ENCODE data around the gene BCORL1. TPM values are rescaled to one million over a fixed set of nuclear protein-coding genes. Genes with fewer than 3 reads are reported as not detected.

Gene BCORL1
- total and polyA plus RNA-seq, 2 of the 4 experiments (the other 2 are of a cell fraction): 0.54 to 1.6 TPM

DNA sequence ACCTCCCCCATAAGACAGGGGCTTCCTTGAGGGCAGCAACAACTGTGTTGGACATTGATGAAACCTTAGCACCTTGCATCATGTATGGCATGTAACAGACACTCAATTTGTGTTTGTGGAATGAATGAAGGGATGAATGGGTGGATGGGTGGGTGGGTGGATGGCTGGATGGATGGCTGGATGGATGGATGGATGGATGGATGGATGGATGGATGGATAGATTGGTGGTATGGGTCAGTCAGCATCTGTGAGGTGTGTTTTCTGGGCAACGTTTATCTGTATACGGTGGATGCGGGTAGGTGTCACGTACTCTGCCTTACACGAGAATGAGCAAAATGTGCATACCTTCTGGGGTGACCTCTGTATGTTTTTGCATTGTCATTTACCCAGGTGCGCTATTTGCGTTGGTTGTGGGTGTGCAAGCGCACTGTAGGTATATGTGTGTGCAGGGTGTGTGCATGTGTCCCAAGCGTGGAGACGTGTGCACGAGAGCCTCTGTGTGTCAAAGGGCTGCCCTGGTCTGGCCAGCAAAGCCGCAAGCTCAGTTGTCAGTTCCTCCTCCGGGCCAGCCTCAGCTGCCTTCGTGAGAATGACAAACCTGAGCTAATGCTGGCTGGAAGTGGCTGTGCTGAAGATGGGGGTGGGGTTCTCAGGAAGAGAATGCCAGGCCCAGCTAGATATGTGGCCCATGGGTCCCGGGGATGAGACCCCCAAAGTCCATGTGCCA lies 101.4 kb downstream of the BCORL1 start:
- H3K14ac ChIP-seq (replicated peaks; ENCODE audit: low read depth, low read length): no peak overlapping the region
- peaks cover 2% of the 10 kb centered on the region; the same call in 1 of the 2 replicates for H3K36me3 ChIP-seq (ENCODE audit: control insufficient read depth, insufficient read depth, low read length)
- WGBS, 2 experiments (ENCODE audit: extremely low coverage in 2 of 2, insufficient read length in 1 of 2): 83% methylated on average over 13 of the region's 15 CpGs; no CpG with 5 or more reads in 1 of the 2 experiments
- ATAC-seq (ENCODE audit: low read depth): no peak
- peaks cover 49% of the 10 kb centered on the region for H4K20me1 ChIP-seq (ENCODE audit: insufficient read depth, low read length)
- no peak overlapping the region for H3K4me2 ChIP-seq (ENCODE audit: low read depth, low read length)
- POLR2A ChIA-PET (ENCODE audit: unreplicated experiment): no interaction called here
- H3K4me1 ChIP-seq (ENCODE audit: control insufficient read depth, insufficient read depth, low read length): peaks cover 5% of the 10 kb centered on the region; the same call in 1 of the 2 replicates
- peak overlapping the region; percentile 67 for H2AK9ac ChIP-seq (replicated peaks; ENCODE audit: low read depth, low read length, poor library complexity)
- no peak overlapping the region for H3K23ac ChIP-seq (ENCODE audit: low read depth, low read length)
- CTCF ChIA-PET: no interaction called here
- no peak overlapping the region for H3K4ac ChIP-seq (ENCODE audit: low read depth, low read length)
- H2BK20ac ChIP-seq (ENCODE audit: low read depth, low read length): no peak overlapping the region
- no peak overlapping the region for H3K18ac ChIP-seq (ENCODE audit: low read depth, low read length)
- dilution Hi-C loops (cut with HindIII; ENCODE audit: low sequenced_read_pairs, unreplicated experiment): no loop called here
- H3K27ac ChIP-seq (ENCODE audit: insufficient read depth, low read length): no peak overlapping the region
- H2AK5ac ChIP-seq (ENCODE audit: low read depth, low read length): no peak overlapping the region; the same call in 1 of the 2 replicates
- peaks cover 11% of the 10 kb centered on the region for H3K9me1 ChIP-seq (ENCODE audit: insufficient read depth, low read length)
- no peak overlapping the region for H2BK15ac ChIP-seq (ENCODE audit: low read depth, low read length)
- TF ChIP-seq RAD21 (IDR thresholded peaks at IDR 0.05; ENCODE audit: low read length): no peak
- TF ChIP-seq MAZ (IDR thresholded peaks at IDR 0.05; ENCODE audit: borderline replicate concordance, low read depth, low read length): no peak
- no peak for TF ChIP-seq NFE2L2 (IDR thresholded peaks at IDR 0.05; ENCODE audit: low read depth, low read length)
- no peak for TF ChIP-seq MXI1 (IDR thresholded peaks at IDR 0.05; ENCODE audit: borderline replicate concordance, low read depth, low read length)
- no peak for TF ChIP-seq CEBPB (IDR thresholded peaks at IDR 0.05; ENCODE audit: low read depth, low read length)
- no peak for TF ChIP-seq BHLHE40 (IDR thresholded peaks at IDR 0.05; ENCODE audit: low read depth, low read length)
- TF ChIP-seq FOS (IDR thresholded peaks at IDR 0.05; ENCODE audit: low read depth, low read length): no peak
- TF ChIP-seq, protein P1, sequence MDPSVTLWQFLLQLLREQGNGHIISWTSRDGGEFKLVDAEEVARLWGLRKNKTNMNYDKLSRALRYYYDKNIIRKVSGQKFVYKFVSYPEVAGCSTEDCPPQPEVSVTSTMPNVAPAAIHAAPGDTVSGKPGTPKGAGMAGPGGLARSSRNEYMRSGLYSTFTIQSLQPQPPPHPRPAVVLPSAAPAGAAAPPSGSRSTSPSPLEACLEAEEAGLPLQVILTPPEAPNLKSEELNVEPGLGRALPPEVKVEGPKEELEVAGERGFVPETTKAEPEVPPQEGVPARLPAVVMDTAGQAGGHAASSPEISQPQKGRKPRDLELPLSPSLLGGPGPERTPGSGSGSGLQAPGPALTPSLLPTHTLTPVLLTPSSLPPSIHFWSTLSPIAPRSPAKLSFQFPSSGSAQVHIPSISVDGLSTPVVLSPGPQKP (IDR thresholded peaks at IDR 0.05; ENCODE audit: borderline replicate concordance, low read depth, low read length): no peak
- TF ChIP-seq POLR2A (IDR thresholded peaks at IDR 0.05; ENCODE audit: low read depth, low read length): no peak
- TF ChIP-seq CHD1 (IDR thresholded peaks at IDR 0.05; ENCODE audit: low read depth, low read length): no peak
- TF ChIP-seq, protein P2, sequence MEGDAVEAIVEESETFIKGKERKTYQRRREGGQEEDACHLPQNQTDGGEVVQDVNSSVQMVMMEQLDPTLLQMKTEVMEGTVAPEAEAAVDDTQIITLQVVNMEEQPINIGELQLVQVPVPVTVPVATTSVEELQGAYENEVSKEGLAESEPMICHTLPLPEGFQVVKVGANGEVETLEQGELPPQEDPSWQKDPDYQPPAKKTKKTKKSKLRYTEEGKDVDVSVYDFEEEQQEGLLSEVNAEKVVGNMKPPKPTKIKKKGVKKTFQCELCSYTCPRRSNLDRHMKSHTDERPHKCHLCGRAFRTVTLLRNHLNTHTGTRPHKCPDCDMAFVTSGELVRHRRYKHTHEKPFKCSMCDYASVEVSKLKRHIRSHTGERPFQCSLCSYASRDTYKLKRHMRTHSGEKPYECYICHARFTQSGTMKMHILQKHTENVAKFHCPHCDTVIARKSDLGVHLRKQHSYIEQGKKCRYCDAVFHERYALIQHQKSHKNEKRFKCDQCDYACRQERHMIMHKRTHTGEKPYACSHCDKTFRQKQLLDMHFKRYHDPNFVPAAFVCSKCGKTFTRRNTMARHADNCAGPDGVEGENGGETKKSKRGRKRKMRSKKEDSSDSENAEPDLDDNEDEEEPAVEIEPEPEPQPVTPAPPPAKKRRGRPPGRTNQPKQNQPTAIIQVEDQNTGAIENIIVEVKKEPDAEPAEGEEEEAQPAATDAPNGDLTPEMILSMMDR (conservative IDR thresholded peaks at IDR 0.05; ENCODE audit: low read depth, low read length): no peak
- TF ChIP-seq, protein P3, sequence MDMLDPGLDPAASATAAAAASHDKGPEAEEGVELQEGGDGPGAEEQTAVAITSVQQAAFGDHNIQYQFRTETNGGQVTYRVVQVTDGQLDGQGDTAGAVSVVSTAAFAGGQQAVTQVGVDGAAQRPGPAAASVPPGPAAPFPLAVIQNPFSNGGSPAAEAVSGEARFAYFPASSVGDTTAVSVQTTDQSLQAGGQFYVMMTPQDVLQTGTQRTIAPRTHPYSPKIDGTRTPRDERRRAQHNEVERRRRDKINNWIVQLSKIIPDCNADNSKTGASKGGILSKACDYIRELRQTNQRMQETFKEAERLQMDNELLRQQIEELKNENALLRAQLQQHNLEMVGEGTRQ (IDR thresholded peaks at IDR 0.05; ENCODE audit: low read depth, low read length): no peak
- TF ChIP-seq RFX5 (IDR thresholded peaks at IDR 0.05; ENCODE audit: low read depth, low read length): no peak
- no peak for TF ChIP-seq MAFK (IDR thresholded peaks at IDR 0.05; ENCODE audit: low read depth, low read length)
- TF ChIP-seq SMC3 (IDR thresholded peaks at IDR 0.05; ENCODE audit: low read depth, low read length): no peak
- no peak for TF ChIP-seq RCOR1 (IDR thresholded peaks at IDR 0.05; ENCODE audit: insufficient replicate concordance, low read length)
- H4K5ac ChIP-seq (ENCODE audit: low read depth, low read length): no peak overlapping the region
- no peak overlapping the region for H4K91ac ChIP-seq (ENCODE audit: insufficient read depth, low read depth, low read length)
- no peak overlapping the region for H3K4me3 ChIP-seq (ENCODE audit: insufficient read depth, low read depth, low read length)
- no peak overlapping the region for H2BK5ac ChIP-seq (ENCODE audit: low read depth, low read length, poor library complexity, severe bottlenecking)
- H2BK120ac ChIP-seq (ENCODE audit: low read depth, low read length): no peak overlapping the region
- no peak overlapping the region for H3K56ac ChIP-seq (ENCODE audit: extremely low read depth, insufficient read depth, low read length)
- no peak overlapping the region for H2AFZ ChIP-seq (replicated peaks; ENCODE audit: low read length, poor library complexity)
- intact Hi-C loops (cut with micrococcal nuclease): no loop called here
- H3K79me1 ChIP-seq (ENCODE audit: low read depth in 1 of 2, low read length in 2 of 2): peaks cover 0 to 53% of the 10 kb centered on the region in 2 experiments; a peak in 3 of 4 replicates
- in situ Hi-C loops (cut with MboI; ENCODE audit: low sequenced_read_pairs): no loop called here
- no TSS peak for BruUV-seq (replicated peaks)
- no peaks in the 10 kb centered on the region; the same call in 1 of the 2 replicates for H3K27me3 ChIP-seq (ENCODE audit: control insufficient read depth, insufficient read depth, low read length)
- H4K8ac ChIP-seq (ENCODE audit: low read depth in 2 of 2, low read length in 2 of 2): no peak overlapping the region
- DNase-seq: no peak
- H3K9me3 ChIP-seq (ENCODE audit: control insufficient read depth, insufficient read depth, low read length): no peaks in the 10 kb centered on the region
- no peak overlapping the region for H3K9ac ChIP-seq (ENCODE audit: low read depth, low read length)

All from IMR-90 (cell line).